WTC11 (cell line): Measurements from ENCODE around the gene ANKFN1. TPM values are rescaled to one million over a fixed set of nuclear protein-coding genes. Genes with fewer than 3 reads are reported as not detected.

ENCODE experiments used
- ATAC-seq: fragments of 200-7000 bp; cut with Tn5 transposase; 2 replicates; pipeline ENCODE4 v1.10.0; 2021; ENCODE audit warnings: mild to moderate bottlenecking, moderate library complexity
- Bru-seq: library from RNA; stranded (reverse); fragments of 400-500 nt; gene quantifications from one replicate; lab custom pipeline; 2021; lab: Mats Ljungman, UMichigan
- CTCF ChIA-PET: fragments of 300-600 bp; sonication (Branson Sonifier 250); formaldehyde crosslinking; loops from one replicate; lab custom pipeline; 2021; ENCODE audit warnings: antibody characterized with exemption; lab: Charles Lee
- POLR2A ChIA-PET: fragments of 350-600 bp; sonication (Branson Sonifier 250); formaldehyde crosslinking; loops from one replicate; lab custom pipeline; 2021; ENCODE audit warnings: antibody characterized with exemption; lab: Charles Lee
- DNase-seq: peaks from one replicate; pipeline ENCODE4 v3.0.0; 2021; ENCODE audit warnings: low spot score
- H3K27ac Mint-ChIP-seq: 2 replicates; pipeline ENCODE4 v1.8.0; 2021; ENCODE audit warnings: mixed read lengths
- H3K27me3 Mint-ChIP-seq: 2 replicates; pipeline ENCODE4 v1.8.0; 2021; ENCODE audit warnings: low read depth, mild to moderate bottlenecking, moderate library complexity, mixed read lengths
- H3K36me3 Mint-ChIP-seq: 2 replicates; pipeline ENCODE4 v1.8.0; 2021; ENCODE audit warnings: mixed read lengths
- H3K4me1 Mint-ChIP-seq: 2 replicates; pipeline ENCODE4 v1.8.0; 2022; ENCODE audit warnings: mixed read lengths
- H3K4me3 Mint-ChIP-seq: 2 replicates; pipeline ENCODE4 v1.8.0; 2021; ENCODE audit warnings: mild to moderate bottlenecking, moderate library complexity, mixed read lengths
- H3K9me3 Mint-ChIP-seq: 2 replicates; pipeline ENCODE4 v1.8.0; 2021; ENCODE audit warnings: mixed read lengths
- CREM ChIP-seq: sonication (generic); formaldehyde crosslinking; IDR thresholded peaks from 2 replicates; pipeline ENCODE4 v1.8.1; 2022; ENCODE audit warnings: mild to moderate bottlenecking, missing genetic modification reagents, moderate library complexity
- GRHL2 ChIP-seq: fragments of 250-450 bp; sonication (Bioruptor Pico); IDR thresholded peaks from 2 replicates; pipeline ENCODE4 v1.8.0; 2022; ENCODE audit warnings: mild to moderate bottlenecking, moderate library complexity; ENCODE audit not compliant: insufficient replicate concordance, severe bottlenecking
- NFATC4 ChIP-seq: fragments of 250-450 bp; sonication (Bioruptor Pico); IDR thresholded peaks from 2 replicates; pipeline ENCODE4 v1.9.0; 2021; ENCODE audit warnings: mild to moderate bottlenecking
- NFYB ChIP-seq: sonication (generic); formaldehyde crosslinking; conservative IDR thresholded peaks from 2 replicates; pipeline ENCODE4 v1.8.0; 2022; ENCODE audit warnings: low read depth, missing genetic modification reagents
- NR2C2 ChIP-seq: sonication (generic); formaldehyde crosslinking; IDR thresholded peaks from 2 replicates; pipeline ENCODE4 v1.8.0; 2022; ENCODE audit warnings: mild to moderate bottlenecking, missing genetic modification reagents
- RELA ChIP-seq: sonication (generic); formaldehyde crosslinking; IDR thresholded peaks from 2 replicates; pipeline ENCODE4 v1.8.1; 2022; ENCODE audit warnings: missing genetic modification reagents, mild to moderate bottlenecking, borderline replicate concordance
- ZNF121 ChIP-seq: sonication (generic); formaldehyde crosslinking; IDR thresholded peaks from 2 replicates; pipeline ENCODE4 v1.8.0; 2023; ENCODE audit warnings: missing genetic modification reagents
- ZNF219 ChIP-seq: sonication (generic); formaldehyde crosslinking; IDR thresholded peaks from 2 replicates; pipeline ENCODE4 v1.8.0; 2023; ENCODE audit warnings: missing genetic modification reagents, mild to moderate bottlenecking, borderline replicate concordance
- long read RNA-seq, 3 experiments: library from RNA in 1 of 3; library from capped mRNA in 1 of 3; library from polyadenylated mRNA in 1 of 3; unstranded in 2 of 3; stranded (forward) in 1 of 3; transcript quantifications; one replicate each; pipeline ENCODE4 v2.0.0, GENCODE V29; 2021
- total RNA-seq: library from RNA; stranded (reverse); gene quantifications from 3 replicates; pipeline ENCODE4 v1.2.3, GENCODE V29; 2021
- TF ChIP-seq, protein P1 (sequence below): sonication (generic); formaldehyde crosslinking; IDR thresholded peaks from 2 replicates; pipeline ENCODE4 v1.8.1; 2023; ENCODE audit warnings: mild to moderate bottlenecking, missing genetic modification reagents
- TF ChIP-seq, protein P2 (sequence below): sonication (generic); formaldehyde crosslinking; IDR thresholded peaks from 2 replicates; pipeline ENCODE4 v1.8.0; 2023; ENCODE audit warnings: missing genetic modification reagents
- TF ChIP-seq, protein P3 (sequence below): fragments of 250-450 bp; sonication (Bioruptor Pico); conservative IDR thresholded peaks from 2 replicates; pipeline ENCODE4 v1.9.0; 2021; ENCODE audit warnings: mild to moderate bottlenecking
- TF ChIP-seq, protein P4 (sequence below): sonication (generic); formaldehyde crosslinking; IDR thresholded peaks from 2 replicates; pipeline ENCODE4 v1.8.1; 2022; ENCODE audit warnings: mild to moderate bottlenecking, missing genetic modification reagents, moderate library complexity, borderline replicate concordance
- TF ChIP-seq, protein P5 (sequence below): sonication (generic); formaldehyde crosslinking; IDR thresholded peaks from 2 replicates; pipeline ENCODE4 v1.8.0; 2023; ENCODE audit warnings: missing genetic modification reagents, mild to moderate bottlenecking, borderline replicate concordance

The ANKFN1 gene, protein sequence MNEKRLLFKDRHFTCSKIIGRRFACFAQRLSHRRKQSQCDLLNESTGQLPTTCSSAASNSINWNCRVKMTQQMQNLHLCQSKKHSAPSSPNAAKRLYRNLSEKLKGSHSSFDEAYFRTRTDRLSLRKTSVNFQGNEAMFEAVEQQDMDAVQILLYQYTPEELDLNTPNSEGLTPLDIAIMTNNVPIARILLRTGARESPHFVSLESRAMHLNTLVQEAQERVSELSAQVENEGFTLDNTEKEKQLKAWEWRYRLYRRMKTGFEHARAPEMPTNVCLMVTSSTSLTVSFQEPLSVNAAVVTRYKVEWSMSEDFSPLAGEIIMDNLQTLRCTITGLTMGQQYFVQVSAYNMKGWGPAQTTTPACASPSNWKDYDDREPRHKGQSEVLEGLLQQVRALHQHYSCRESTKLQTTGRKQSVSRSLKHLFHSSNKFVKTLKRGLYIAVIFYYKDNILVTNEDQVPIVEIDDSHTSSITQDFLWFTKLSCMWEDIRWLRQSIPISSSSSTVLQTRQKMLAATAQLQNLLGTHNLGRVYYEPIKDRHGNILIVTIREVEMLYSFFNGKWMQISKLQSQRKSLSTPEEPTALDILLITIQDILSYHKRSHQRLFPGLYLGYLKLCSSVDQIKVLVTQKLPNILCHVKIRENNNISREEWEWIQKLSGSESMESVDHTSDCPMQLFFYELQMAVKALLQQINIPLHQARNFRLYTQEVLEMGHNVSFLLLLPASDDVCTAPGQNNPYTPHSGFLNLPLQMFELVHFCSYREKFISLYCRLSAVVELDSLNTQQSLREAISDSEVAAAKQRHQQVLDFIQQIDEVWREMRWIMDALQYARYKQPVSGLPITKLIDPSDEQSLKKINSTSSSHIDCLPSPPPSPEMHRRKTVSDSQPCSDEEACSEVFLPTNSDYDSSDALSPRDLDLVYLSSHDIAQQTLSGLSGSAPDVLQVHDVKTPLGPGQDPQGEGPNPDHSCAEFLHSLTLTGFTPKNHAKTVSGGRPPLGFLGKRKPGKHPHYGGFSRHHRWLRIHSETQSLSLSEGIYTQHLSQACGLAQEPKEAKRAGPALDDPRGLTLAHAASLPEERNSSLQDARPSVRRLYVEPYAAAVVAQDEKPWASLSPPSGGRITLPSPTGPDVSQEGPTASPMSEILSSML
- total RNA-seq, result 0.11 to 0.24 TPM in 2 of 3 replicates, not detected in the other
- percentile 7 among the genes with signal in this experiment for Bru-seq, nascent RNA
- long read RNA-seq, experiment 1, result 0 reads
- long read RNA-seq, experiment 2, result 0 reads
- long read RNA-seq, experiment 3, result 0 reads

DNA sequence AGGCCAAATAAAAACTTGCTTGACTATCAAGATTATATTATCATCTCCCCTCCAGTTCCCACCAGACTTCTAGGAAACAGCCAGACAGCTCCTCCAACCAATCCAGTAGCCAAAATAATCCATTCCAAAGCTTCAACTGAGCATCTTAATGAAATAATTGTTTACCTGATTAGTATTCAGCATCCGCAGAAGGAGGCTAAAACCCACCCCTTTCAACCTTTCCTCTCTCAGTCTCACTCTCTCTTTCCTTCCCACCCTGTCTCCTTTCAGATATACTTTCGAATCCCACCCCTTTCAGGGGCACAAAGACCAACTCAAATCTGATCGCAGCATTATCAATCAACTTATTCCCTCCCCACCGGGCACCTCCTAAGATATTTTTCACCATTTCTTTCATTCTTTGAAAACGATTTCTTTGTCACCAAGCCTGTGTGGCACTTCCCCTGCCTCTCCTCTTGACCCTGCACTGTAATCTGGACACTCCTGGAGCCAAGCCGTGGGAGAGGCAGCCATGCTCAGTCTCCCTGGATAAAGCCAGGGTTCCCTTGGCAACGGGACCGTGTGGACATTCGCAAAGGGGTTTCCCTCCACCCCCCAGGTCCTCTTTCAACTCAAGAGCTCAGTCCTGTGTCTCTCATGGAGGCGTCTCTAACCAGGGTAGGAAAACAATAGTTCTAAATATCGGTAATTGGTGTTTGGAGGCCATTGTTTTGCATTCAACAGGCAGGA, at the start of gene ANKFN1:
ANKFN1 (plus strand) TSS at position 602 of the 729 bp plus-strand sequence. CDS start 59,193 bp downstream, outside the sequence.
- H3K27ac Mint-ChIP-seq, result no peak within 1 kb of the TSS
- no peaks in the 10 kb centered on the region; the same call in 1 of the 2 replicates for H3K27me3 Mint-ChIP-seq
- peaks cover 10% of the 10 kb centered on the region for H3K4me1 Mint-ChIP-seq
- DNase-seq (no peak), ATAC-seq (no peak)
- POLR2A ChIA-PET, result no interaction called here
- H3K36me3 Mint-ChIP-seq, result no peaks in the 10 kb centered on the region
- CTCF ChIA-PET, result no interaction called here
- TF ChIP-seq NR2C2 (CRISPR knock-in tag) (no peak), ZNF219 (CRISPR knock-in tag) (no peak), GRHL2 (CRISPR knock-in tag) (no peak), NFYB (no peak), CREM (CRISPR knock-in tag) (no peak), ZNF121 (no peak), RELA (CRISPR knock-in tag) (no peak), NFATC4 (CRISPR knock-in tag) (no peak)
- TF ChIP-seq, protein P1, sequence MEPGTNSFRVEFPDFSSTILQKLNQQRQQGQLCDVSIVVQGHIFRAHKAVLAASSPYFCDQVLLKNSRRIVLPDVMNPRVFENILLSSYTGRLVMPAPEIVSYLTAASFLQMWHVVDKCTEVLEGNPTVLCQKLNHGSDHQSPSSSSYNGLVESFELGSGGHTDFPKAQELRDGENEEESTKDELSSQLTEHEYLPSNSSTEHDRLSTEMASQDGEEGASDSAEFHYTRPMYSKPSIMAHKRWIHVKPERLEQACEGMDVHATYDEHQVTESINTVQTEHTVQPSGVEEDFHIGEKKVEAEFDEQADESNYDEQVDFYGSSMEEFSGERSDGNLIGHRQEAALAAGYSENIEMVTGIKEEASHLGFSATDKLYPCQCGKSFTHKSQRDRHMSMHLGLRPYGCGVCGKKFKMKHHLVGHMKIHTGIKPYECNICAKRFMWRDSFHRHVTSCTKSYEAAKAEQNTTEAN, result no peak
- TF ChIP-seq, protein P2, sequence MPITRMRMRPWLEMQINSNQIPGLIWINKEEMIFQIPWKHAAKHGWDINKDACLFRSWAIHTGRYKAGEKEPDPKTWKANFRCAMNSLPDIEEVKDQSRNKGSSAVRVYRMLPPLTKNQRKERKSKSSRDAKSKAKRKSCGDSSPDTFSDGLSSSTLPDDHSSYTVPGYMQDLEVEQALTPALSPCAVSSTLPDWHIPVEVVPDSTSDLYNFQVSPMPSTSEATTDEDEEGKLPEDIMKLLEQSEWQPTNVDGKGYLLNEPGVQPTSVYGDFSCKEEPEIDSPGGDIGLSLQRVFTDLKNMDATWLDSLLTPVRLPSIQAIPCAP, result no peak
- TF ChIP-seq, protein P3, sequence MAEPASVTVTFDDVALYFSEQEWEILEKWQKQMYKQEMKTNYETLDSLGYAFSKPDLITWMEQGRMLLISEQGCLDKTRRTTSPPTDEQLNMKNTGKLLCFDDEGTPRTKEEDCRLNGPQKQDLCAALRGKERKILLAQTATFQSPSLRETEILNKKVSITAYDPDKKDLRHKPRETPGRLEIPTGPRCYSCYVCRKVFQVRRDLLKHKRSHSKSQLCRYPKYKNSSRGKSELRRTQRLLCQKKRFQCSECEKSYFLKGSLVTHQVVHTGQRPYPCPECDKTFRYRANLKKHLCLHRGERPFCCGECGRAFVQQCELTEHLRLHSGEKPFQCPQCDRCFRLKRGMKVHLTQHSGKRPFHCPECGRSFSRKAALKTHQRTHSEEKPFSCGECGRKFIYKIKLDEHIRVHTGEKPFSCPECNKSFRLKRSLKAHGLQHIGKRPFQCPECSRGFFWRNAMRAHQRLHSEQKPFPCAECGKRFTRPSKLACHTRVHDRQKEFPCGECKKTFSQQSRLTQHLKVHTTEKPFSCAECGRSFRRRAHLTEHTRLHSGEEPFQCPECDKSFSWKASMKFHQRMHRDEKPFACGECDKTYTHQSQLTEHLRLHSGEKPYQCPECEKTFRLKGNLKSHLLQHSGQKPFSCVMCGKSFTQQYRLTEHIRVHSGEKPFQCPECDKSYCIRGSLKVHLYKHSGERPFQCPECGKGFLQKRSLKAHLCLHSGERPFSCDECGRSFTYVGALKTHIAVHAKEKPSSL (CRISPR knock-in tag), result no peak
- TF ChIP-seq, protein P4, sequence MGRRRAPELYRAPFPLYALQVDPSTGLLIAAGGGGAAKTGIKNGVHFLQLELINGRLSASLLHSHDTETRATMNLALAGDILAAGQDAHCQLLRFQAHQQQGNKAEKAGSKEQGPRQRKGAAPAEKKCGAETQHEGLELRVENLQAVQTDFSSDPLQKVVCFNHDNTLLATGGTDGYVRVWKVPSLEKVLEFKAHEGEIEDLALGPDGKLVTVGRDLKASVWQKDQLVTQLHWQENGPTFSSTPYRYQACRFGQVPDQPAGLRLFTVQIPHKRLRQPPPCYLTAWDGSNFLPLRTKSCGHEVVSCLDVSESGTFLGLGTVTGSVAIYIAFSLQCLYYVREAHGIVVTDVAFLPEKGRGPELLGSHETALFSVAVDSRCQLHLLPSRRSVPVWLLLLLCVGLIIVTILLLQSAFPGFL (CRISPR knock-in tag), result no peak
- TF ChIP-seq, protein P5, sequence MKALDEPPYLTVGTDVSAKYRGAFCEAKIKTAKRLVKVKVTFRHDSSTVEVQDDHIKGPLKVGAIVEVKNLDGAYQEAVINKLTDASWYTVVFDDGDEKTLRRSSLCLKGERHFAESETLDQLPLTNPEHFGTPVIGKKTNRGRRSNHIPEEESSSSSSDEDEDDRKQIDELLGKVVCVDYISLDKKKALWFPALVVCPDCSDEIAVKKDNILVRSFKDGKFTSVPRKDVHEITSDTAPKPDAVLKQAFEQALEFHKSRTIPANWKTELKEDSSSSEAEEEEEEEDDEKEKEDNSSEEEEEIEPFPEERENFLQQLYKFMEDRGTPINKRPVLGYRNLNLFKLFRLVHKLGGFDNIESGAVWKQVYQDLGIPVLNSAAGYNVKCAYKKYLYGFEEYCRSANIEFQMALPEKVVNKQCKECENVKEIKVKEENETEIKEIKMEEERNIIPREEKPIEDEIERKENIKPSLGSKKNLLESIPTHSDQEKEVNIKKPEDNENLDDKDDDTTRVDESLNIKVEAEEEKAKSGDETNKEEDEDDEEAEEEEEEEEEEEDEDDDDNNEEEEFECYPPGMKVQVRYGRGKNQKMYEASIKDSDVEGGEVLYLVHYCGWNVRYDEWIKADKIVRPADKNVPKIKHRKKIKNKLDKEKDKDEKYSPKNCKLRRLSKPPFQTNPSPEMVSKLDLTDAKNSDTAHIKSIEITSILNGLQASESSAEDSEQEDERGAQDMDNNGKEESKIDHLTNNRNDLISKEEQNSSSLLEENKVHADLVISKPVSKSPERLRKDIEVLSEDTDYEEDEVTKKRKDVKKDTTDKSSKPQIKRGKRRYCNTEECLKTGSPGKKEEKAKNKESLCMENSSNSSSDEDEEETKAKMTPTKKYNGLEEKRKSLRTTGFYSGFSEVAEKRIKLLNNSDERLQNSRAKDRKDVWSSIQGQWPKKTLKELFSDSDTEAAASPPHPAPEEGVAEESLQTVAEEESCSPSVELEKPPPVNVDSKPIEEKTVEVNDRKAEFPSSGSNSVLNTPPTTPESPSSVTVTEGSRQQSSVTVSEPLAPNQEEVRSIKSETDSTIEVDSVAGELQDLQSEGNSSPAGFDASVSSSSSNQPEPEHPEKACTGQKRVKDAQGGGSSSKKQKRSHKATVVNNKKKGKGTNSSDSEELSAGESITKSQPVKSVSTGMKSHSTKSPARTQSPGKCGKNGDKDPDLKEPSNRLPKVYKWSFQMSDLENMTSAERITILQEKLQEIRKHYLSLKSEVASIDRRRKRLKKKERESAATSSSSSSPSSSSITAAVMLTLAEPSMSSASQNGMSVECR (CRISPR knock-in tag), result no peak
- no peak within 1 kb of the TSS for H3K4me3 Mint-ChIP-seq
- H3K9me3 Mint-ChIP-seq, result no peaks in the 10 kb centered on the region
